Glutamatergic neuron (in vitro differentiated cells): ENCODE measurements around the gene DVL1. TPM values are rescaled to one million over a fixed set of nuclear protein-coding genes. Genes with fewer than 3 reads are reported as not detected.

Experiments used
- DNase-seq: peaks from one replicate; pipeline ENCODE4 v3.0.0; 2022
- H3K27ac Mint-ChIP-seq: one replicate; pipeline ENCODE4 v1.8.0; 2020; ENCODE audit warnings: mild to moderate bottlenecking, mixed read lengths, inconsistent platforms; ENCODE audit not compliant: unreplicated experiment
- H3K27me3 Mint-ChIP-seq: one replicate; pipeline ENCODE4 v1.8.0; 2020; ENCODE audit warnings: mild to moderate bottlenecking, moderate library complexity, mixed read lengths, inconsistent platforms; ENCODE audit not compliant: unreplicated experiment
- H3K36me3 Mint-ChIP-seq: one replicate; pipeline ENCODE4 v1.8.0; 2020; ENCODE audit warnings: mild to moderate bottlenecking, mixed read lengths, inconsistent platforms; ENCODE audit not compliant: unreplicated experiment
- H3K4me1 Mint-ChIP-seq: one replicate; pipeline ENCODE4 v1.8.0; 2020; ENCODE audit warnings: mild to moderate bottlenecking, low read depth, mixed read lengths, inconsistent platforms; ENCODE audit not compliant: unreplicated experiment
- H3K4me3 Mint-ChIP-seq: one replicate; pipeline ENCODE4 v1.8.0; 2020; ENCODE audit warnings: mild to moderate bottlenecking, mixed read lengths, inconsistent platforms; ENCODE audit not compliant: unreplicated experiment
- H3K9me3 Mint-ChIP-seq: one replicate; pipeline ENCODE4 v1.8.0; 2020; ENCODE audit warnings: mild to moderate bottlenecking, moderate library complexity, mixed read lengths, inconsistent platforms; ENCODE audit not compliant: unreplicated experiment
- total RNA-seq: library from RNA; stranded (reverse); fragmentation: NEBNext Ultra II Directional; extraction: Animal tissue kit (Norgen Biotek cat#: 25700); gene quantifications from one replicate; pipeline ENCODE4 v1.2.1, GENCODE V29; 2021; ENCODE audit not compliant: unreplicated experiment
- TF ChIP-seq, protein P1 (sequence below): fragments of 200-600 bp; sonication (generic); IDR thresholded peaks from one replicate; pipeline ENCODE4 v1.5.0; 2021; ENCODE audit not compliant: partially characterized antibody, unreplicated experiment

DVL1 gene
- total RNA-seq, 1 donor from 2014 or later = 124 TPM

DNA sequence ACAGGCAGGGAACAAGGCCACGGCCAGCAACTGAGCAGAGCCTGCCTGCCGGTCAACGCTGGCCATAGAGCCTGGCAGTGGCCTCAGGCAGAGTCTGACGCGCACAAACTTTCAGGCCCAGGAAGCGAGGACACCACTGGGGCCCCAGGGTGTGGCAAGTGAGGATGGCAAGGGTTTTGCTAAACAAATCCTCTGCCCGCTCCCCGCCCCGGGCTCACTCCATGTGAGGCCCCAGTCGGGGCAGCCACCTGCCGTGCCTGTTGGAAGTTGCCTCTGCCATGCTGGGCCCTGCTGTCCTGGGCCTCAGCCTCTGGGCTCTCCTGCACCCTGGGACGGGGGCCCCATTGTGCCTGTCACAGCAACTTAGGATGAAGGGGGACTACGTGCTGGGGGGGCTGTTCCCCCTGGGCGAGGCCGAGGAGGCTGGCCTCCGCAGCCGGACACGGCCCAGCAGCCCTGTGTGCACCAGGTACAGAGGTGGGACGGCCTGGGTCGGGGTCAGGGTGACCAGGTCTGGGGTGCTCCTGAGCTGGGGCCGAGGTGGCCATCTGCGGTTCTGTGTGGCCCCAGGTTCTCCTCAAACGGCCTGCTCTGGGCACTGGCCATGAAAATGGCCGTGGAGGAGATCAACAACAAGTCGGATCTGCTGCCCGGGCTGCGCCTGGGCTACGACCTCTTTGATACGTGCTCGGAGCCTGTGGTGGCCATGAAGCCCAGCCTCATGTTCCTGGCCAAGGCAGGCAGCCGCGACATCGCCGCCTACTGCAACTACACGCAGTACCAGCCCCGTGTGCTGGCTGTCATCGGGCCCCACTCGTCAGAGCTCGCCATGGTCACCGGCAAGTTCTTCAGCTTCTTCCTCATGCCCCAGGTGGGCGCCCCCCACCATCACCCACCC, 17.9 kb downstream of the DVL1 start, which contains the start of gene TAS1R3:
Gene TAS1R3 (plus strand): TSS at position 213 of the 898 bp plus-strand sequence. CDS start 66 bp downstream, at position 279.
- no peak for DNase-seq
- Mint-ChIP-seq H3K27ac (peak within 1 kb of the TSS; percentile 85), H3K27me3 (peaks cover 10% of the 10 kb centered on the region), H3K36me3 (no peaks in the 10 kb centered on the region), H3K4me1 (peaks cover 5% of the 10 kb centered on the region), H3K4me3 (no peak within 1 kb of the TSS), H3K9me3 (peaks cover 15% of the 10 kb centered on the region)
- TF ChIP-seq, protein P1, sequence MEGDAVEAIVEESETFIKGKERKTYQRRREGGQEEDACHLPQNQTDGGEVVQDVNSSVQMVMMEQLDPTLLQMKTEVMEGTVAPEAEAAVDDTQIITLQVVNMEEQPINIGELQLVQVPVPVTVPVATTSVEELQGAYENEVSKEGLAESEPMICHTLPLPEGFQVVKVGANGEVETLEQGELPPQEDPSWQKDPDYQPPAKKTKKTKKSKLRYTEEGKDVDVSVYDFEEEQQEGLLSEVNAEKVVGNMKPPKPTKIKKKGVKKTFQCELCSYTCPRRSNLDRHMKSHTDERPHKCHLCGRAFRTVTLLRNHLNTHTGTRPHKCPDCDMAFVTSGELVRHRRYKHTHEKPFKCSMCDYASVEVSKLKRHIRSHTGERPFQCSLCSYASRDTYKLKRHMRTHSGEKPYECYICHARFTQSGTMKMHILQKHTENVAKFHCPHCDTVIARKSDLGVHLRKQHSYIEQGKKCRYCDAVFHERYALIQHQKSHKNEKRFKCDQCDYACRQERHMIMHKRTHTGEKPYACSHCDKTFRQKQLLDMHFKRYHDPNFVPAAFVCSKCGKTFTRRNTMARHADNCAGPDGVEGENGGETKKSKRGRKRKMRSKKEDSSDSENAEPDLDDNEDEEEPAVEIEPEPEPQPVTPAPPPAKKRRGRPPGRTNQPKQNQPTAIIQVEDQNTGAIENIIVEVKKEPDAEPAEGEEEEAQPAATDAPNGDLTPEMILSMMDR = no peak

DNA sequence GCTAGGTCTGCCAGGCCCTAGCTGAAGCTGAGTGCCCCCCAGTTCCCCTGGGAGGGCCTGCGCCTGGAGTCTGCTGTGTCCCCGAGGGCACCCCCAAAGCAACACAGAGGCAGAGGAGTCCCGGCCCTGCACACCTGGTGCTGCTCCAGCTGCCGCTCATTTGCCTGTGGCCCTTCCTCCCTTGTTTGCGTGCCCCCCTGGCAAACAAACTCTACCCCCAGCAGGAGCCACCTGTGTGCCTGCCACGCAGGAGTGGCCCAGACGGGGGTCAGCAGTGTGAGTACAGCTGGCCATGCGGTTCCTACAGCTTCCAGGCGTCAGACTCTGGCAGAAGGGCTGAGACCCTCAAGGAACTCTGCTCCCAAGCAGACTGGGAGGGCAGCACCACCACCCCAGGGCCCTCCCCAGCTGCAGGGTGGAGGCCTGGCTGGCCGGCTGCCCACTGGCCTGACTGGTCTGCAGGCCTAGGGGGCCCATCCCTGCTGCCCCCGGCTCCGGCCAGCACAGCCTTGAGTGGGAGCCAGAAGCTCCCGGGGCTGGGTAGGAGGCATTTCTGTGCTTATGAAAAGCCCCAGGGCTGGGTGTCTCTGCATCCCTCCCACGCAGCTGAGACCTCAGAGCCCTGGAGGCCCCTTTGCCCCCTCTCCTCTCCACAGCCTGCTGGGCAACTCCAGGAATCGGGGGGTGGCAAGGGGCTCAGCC, 18.7 kb downstream of the DVL1 start:
- TF ChIP-seq, protein P1 = no peak
- Mint-ChIP-seq H3K27ac (no peak overlapping the region), H3K9me3 (peaks cover 15% of the 10 kb centered on the region), H3K4me1 (peaks cover 5% of the 10 kb centered on the region), H3K27me3 (peaks cover 12% of the 10 kb centered on the region), H3K4me3 (no peak overlapping the region), H3K36me3 (no peaks in the 10 kb centered on the region)
- no peak for DNase-seq

DNA sequence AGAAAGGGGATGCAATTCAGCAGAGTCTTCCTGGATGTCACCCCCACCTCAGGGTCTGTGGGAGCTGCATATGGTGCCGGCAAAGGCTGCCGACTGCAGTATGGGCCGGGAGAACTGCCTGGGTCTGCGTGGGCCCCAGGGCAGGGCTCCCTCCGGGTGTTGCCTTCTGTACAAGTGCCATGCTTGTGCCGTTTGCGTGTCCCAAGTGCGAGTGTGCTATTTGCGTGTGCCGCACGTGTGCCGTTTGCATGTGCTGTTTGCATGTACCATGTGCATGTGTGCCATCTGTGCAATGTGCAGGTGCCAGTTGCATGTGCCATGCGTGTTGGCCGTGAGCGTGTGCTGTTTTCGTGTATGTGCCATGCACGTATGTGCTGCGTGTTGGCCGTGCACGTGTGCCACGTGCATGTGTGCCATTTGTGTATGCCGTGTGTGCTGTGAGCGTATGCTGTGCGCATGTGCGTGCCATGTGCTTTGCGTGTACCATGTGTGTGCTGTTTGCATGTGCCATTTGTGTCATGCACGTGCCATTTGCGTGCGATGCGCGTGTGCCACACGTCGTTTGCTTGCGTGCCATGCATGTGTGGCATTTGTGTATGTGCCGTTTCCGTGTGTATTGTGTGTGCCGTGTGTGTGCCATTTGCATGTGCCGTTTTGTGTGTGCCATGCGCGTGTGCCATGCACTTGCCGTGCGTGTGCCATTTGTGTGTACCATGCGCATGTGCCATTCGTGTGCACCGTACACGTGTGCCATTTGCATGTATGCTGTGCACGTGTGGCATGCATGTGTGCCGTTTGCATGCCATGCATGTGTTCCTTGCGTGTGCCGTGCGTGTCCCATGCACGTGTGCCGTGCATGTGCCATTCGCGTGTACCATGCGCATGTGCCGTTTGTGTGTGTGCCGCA, 19.7 kb downstream of the DVL1 start:
- Mint-ChIP-seq H3K4me3 (peak overlapping the region; percentile 73), H3K4me1 (peaks cover 5% of the 10 kb centered on the region), H3K27ac (peak overlapping the region; percentile 85), H3K36me3 (no peaks in the 10 kb centered on the region), H3K27me3 (peaks cover 12% of the 10 kb centered on the region), H3K9me3 (peaks cover 15% of the 10 kb centered on the region)
- DNase-seq = no peak
- TF ChIP-seq, protein P1 = no peak

DNA sequence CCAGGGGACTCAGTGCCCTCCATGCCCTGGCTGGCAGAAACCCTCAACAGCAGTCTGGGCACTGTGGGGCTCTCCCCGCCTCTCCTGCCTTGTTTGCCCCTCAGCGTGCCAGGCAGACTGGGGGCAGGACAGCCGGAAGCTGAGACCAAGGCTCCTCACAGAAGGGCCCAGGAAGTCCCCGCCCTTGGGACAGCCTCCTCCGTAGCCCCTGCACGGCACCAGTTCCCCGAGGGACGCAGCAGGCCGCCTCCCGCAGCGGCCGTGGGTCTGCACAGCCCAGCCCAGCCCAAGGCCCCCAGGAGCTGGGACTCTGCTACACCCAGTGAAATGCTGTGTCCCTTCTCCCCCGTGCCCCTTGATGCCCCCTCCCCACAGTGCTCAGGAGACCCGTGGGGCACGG, 21.0 kb downstream of the DVL1 start:
- Mint-ChIP-seq H3K27ac (no peak overlapping the region), H3K4me1 (peaks cover 9% of the 10 kb centered on the region), H3K27me3 (peaks cover 13% of the 10 kb centered on the region), H3K36me3 (no peaks in the 10 kb centered on the region), H3K4me3 (no peak overlapping the region), H3K9me3 (peaks cover 18% of the 10 kb centered on the region)
- no peak for DNase-seq
- TF ChIP-seq, protein P1 = no peak
